Lung (tissue), 12 donors: ENCODE data around the gene NSMCE1. TPM values are rescaled to one million over a fixed set of nuclear protein-coding genes. Genes with fewer than 3 reads are reported as not detected.

Source experiments
- ATAC-seq: fragments of 200-7000 bp; cut with Tn5 transposase; one replicate; pipeline ENCODE4 v1.9.1; 2020; ENCODE audit warnings: moderate number of reproducible peaks; ENCODE audit not compliant: insufficient read depth, low FRiP score
- DNase-seq, 3 donors: peaks; one replicate each; pipeline ENCODE4 v3.0.0-alpha.2; 2013 to 2017
- H3K27ac ChIP-seq, 2 donors: one replicate each; pipeline ENCODE4 v1.5.1; 2013; ENCODE audit warnings: mild to moderate bottlenecking in 2 of 2, moderate library complexity in 2 of 2, control low read depth in 1 of 2, inconsistent platforms in 1 of 2, low read depth in 1 of 2, low read length in 1 of 2
- H3K27me3 ChIP-seq, 3 donors: one replicate each; pipeline ENCODE4 v1.5.1; 2013; ENCODE audit warnings: low read length in 2 of 3; ENCODE audit not compliant: control insufficient read depth in 3 of 3, insufficient read depth in 3 of 3
- H3K36me3 ChIP-seq, 4 donors: one replicate each; pipeline ENCODE4 v1.5.1; 2013; ENCODE audit warnings: low read length in 4 of 4, mild to moderate bottlenecking in 1 of 4, moderate library complexity in 1 of 4; ENCODE audit not compliant: control insufficient read depth in 4 of 4, insufficient read depth in 4 of 4
- H3K4me1 ChIP-seq, 5 donors: one replicate each; pipeline ENCODE4 v1.5.1; 2013; ENCODE audit warnings: low read length in 5 of 5, mild to moderate bottlenecking in 2 of 5, moderate library complexity in 1 of 5; ENCODE audit not compliant: control insufficient read depth in 5 of 5, insufficient read depth in 5 of 5
- H3K4me3 ChIP-seq: one replicate; pipeline ENCODE4 v1.5.1; 2013; ENCODE audit warnings: mild to moderate bottlenecking, control low read depth, moderate library complexity
- H3K9ac ChIP-seq, 2 donors: one replicate each; pipeline ENCODE4 v1.5.1; 2013; ENCODE audit warnings: low read length in 2 of 2, control low read depth in 1 of 2; ENCODE audit not compliant: insufficient read depth in 1 of 2
- H3K9me3 ChIP-seq, 4 donors: one replicate each; pipeline ENCODE4 v1.5.1; 2013; ENCODE audit warnings: low read length in 3 of 4, mild to moderate bottlenecking in 1 of 4, moderate library complexity in 1 of 4; ENCODE audit not compliant: control insufficient read depth in 4 of 4, insufficient read depth in 3 of 4
- CTCF ChIP-seq: IDR thresholded peaks from 2 replicates; pipeline ENCODE4 v1.5.1; 2012; ENCODE audit warnings: mild to moderate bottlenecking; ENCODE audit errors: control extremely low read depth, extremely low read depth
- WGBS, 2 donors: extraction: QIAGEN DNeasy Blood & Tissue Kit; methylation state at CpG; one replicate each; pipeline ENCODE4 v1.1.7; 2013; 5-methylcytosine and 5-hydroxymethylcytosine counted together
- polyA plus RNA-seq, 2 donors: library from polyadenylated mRNA; stranded (reverse); fragments of 200-250 nt; gene quantifications; one replicate each; pipeline ENCODE4 v1.2.1, GENCODE V29; 2013
- total RNA-seq, 2 donors: library from RNA; depleted of rRNA in 1 of 2; stranded (reverse); fragments of >200 nt in 1 of 2; gene quantifications; one replicate each; pipeline ENCODE4 v1.2.1, GENCODE V29; 2014 to 2021
- donor health status: control.
- donor health status: control.
- donor health status: Bipolar disorder and iron deficiency.
- donor health status: healthy.
- donor health status: DM: yes; HTN: yes; CAD: no.

NSMCE1 gene
- total and polyA plus RNA-seq, 4 donors: 37.4 to 75.4 (median 57.2) TPM

GRCh38 chr16:27233731-27234130, 34.8 kb downstream of the NSMCE1 start:
- Histone ChIP-seq H3K4me3 (no peak overlapping the region), H3K27ac (peak overlapping the region in 1 of 2 donors; percentile 56), H3K4me1 (peaks cover 0 to 33% (median 18%) of the 10 kb centered on the region in 5 donors), H3K9me3 (no peaks in the 10 kb centered on the region), H3K36me3 (peaks cover 0 to 21% (median 13%) of the 10 kb centered on the region in 4 donors), H3K9ac (no peak overlapping the region), H3K27me3 (no peaks in the 10 kb centered on the region)
- TF ChIP-seq CTCF: no peak
- peak in 1 of 3 donors; percentile 9 for DNase-seq
- WGBS, 2 donors: 94 to 97% methylated on average over 6 of the region's 6 CpGs
- no peak for ATAC-seq

DNA sequence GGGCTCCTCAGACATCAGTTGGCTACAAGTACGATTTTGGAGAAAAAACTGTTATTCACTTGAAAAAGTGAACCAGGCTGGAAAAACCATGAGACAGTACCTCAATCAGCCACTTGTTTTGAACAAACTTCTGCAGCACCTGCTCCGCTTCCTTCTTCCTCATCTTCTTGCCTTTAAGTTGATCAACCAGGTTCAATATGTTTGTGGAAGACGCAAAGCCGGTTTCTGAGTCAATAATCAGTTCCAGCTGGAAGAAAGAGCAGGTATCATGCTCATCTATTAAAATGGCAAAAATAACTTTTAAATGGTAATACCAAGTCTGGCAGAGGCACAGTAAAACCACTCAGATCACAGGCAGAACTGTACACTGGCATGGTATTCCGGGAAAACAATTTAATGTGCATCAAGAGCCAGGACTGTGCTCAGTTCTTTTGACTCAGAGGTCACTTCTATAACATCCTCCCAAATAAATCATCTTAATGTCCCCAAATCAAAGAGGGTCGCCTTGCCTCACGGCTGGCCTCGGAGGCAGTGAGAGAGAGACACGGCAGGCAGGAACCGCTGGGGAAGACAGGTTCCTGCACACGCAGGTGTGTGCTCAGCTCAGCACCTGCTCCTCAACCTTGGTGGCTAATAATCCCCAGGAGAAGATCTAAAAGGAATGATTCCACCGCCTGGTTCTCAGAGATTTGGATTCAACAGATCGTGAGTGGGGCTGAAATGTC, 35.5 kb downstream of the NSMCE1 start:
- TF ChIP-seq CTCF: no peak
- peaks cover 0 to 30% (median 18%) of the 10 kb centered on the region in 5 donors for H3K4me1 ChIP-seq
- 91% methylated on average over 13 of the region's 13 CpGs for WGBS, 2 donors
- H3K9ac ChIP-seq: no peak overlapping the region
- no peak overlapping the region for H3K4me3 ChIP-seq
- no peaks in the 10 kb centered on the region for H3K27me3 ChIP-seq
- peak overlapping the region in 1 of 2 donors; percentile 1 for H3K27ac ChIP-seq
- peaks cover 0 to 21% (median 13%) of the 10 kb centered on the region in 4 donors for H3K36me3 ChIP-seq
- H3K9me3 ChIP-seq: no peaks in the 10 kb centered on the region
- DNase-seq: peak in 1 of 3 donors; percentile 0
- ATAC-seq: no peak

DNA sequence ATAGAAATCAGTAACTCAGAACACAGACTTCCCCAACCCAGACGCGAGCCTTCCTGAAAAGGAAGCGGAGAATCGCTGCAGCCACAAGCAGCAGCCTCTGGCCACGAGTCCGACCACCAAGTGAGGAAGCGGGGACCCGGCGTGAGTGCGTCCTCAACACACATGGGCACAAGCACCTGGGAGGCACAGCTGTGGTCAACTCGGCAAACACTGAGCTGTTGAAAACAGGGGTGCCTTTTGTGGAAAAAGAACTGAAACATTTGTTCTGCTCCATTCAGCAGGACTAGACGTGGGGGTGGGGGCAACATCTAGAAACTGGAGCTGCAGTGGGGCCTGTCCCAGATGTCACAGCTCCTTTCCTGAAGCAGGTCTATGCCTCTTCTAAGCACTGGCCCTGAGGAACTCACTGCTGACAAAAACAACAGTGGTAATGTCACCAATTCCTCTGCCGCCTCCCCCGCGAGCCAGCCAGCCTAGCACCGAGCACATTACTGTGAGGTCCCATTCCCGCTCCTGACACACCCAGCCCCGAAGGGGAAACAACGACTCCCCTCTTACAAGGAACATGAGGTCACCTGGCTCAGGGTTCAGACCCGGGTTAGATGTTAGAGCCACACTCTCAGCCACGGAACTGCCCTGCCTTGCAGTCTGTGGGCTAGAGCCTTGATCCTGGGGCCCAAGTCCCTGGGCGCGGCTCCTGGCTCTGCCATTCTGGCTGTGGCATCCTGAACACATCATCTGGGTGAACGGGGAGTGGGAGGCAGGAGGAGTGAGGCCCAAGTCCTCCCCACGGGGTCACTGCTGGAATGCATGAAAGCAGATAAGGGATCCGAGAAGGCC, 36.3 kb downstream of the NSMCE1 start:
- Histone ChIP-seq H3K36me3 (peaks cover 0 to 21% (median 13%) of the 10 kb centered on the region in 4 donors), H3K9me3 (no peaks in the 10 kb centered on the region), H3K27me3 (no peaks in the 10 kb centered on the region), H3K27ac (peak overlapping the region in 1 of 2 donors; percentile 32), H3K4me1 (peaks cover 0 to 22% (median 16%) of the 10 kb centered on the region in 5 donors), H3K9ac (no peak overlapping the region), H3K4me3 (no peak overlapping the region)
- ATAC-seq: no peak
- no peak for TF ChIP-seq CTCF
- WGBS, 2 donors: 59 to 72% methylated on average over 26 of the region's 26 CpGs
- peak in 1 of 3 donors; percentile 11 for DNase-seq
